HepG2 (cell line): ENCODE measurements around the gene USP34. TPM values are rescaled to one million over a fixed set of nuclear protein-coding genes. Genes with fewer than 3 reads are reported as not detected.
A peak's percentile ranks its signal among the peaks of the same experiment; 100 is the strongest.

Source experiments
- CHD2 ChIP-seq: IDR thresholded peaks from 2 replicates; pipeline ENCODE4 v1.6.1; 2011; ENCODE audit warnings: low read depth, low read length, improper control_type of control experiment
- DNMT3B ChIP-seq: conservative IDR thresholded peaks from 2 replicates; pipeline ENCODE4 v1.6.1; 2016; ENCODE audit warnings: missing biosample characterization, control low read depth
- ERF ChIP-seq: IDR thresholded peaks from 2 replicates; pipeline ENCODE4 v1.6.1; 2018; ENCODE audit warnings: missing biosample characterization, missing genetic modification reagents
- MED1 ChIP-seq: sonication (generic); formaldehyde crosslinking; IDR thresholded peaks from 2 replicates; pipeline ENCODE4 v1.4.0; 2020; ENCODE audit warnings: missing genetic modification reagents
- NAIF1 ChIP-seq: sonication (generic); formaldehyde crosslinking; IDR thresholded peaks from 2 replicates; pipeline ENCODE4 v1.5.0; 2020; ENCODE audit warnings: mild to moderate bottlenecking, missing genetic modification reagents, borderline replicate concordance
- NCOA1 ChIP-seq: sonication (generic); formaldehyde crosslinking; IDR thresholded peaks from 2 replicates; pipeline ENCODE4 v1.9.0; 2021; ENCODE audit warnings: missing genetic modification reagents
- RFX1 ChIP-seq: fragments of 450-650 bp; IDR thresholded peaks from 2 replicates; pipeline ENCODE4 v1.6.1; 2017
- SP140L ChIP-seq: sonication (generic); formaldehyde crosslinking; IDR thresholded peaks from 2 replicates; pipeline ENCODE4 v1.4.0; 2020; ENCODE audit warnings: missing genetic modification reagents, borderline replicate concordance
- TARDBP ChIP-seq: sonication (generic); formaldehyde crosslinking; IDR thresholded peaks from 2 replicates; pipeline ENCODE4 v1.8.0; 2022; ENCODE audit warnings: mild to moderate bottlenecking, missing genetic modification reagents
- TOPORS ChIP-seq: sonication (generic); formaldehyde crosslinking; IDR thresholded peaks from 2 replicates; pipeline ENCODE4 v1.8.0; 2023; ENCODE audit warnings: mild to moderate bottlenecking, missing genetic modification reagents
- U2AF1 ChIP-seq: fragments of 200-400 bp; formaldehyde crosslinking; optimal IDR thresholded peaks from 2 replicates; pipeline ENCODE3; 2017; ENCODE audit warnings: mild to moderate bottlenecking, low read depth, low read length
- ZIK1 ChIP-seq: sonication (generic); formaldehyde crosslinking; IDR thresholded peaks from 2 replicates; pipeline ENCODE4 v1.5.0; 2020; ENCODE audit warnings: mild to moderate bottlenecking, low read depth, missing genetic modification reagents, borderline replicate concordance
- ZNF230 ChIP-seq: sonication (generic); formaldehyde crosslinking; IDR thresholded peaks from 2 replicates; pipeline ENCODE4 v1.4.0; 2020; ENCODE audit warnings: mild to moderate bottlenecking, missing genetic modification reagents
- ZNF264 ChIP-seq: sonication (generic); formaldehyde crosslinking; IDR thresholded peaks from 2 replicates; pipeline ENCODE4 v1.4.0; 2020; ENCODE audit warnings: missing genetic modification reagents
- ZNF589 ChIP-seq: sonication (generic); formaldehyde crosslinking; conservative IDR thresholded peaks from 2 replicates; pipeline ENCODE4 v1.8.0; 2022; ENCODE audit warnings: mild to moderate bottlenecking, moderate library complexity, missing genetic modification reagents
- polyA plus RNA-seq, 8 experiments: library from polyadenylated mRNA; depleted of rRNA in 3 of 8; stranded (reverse) in 7 of 8; unstranded in 1 of 8; fragments of >200 nt; fragmentation: Illumina TruSeq in 4 of 8; extraction: Trizol in 4 of 8; gene quantifications; 2 replicates each; pipeline versions ENCODE4 v1.2.1 to v1.2.3, GENCODE V29; 2011 to 2016; ENCODE audit warnings: low read depth in 4 of 8, missing spikeins in 1 of 8, mixed read lengths in 1 of 8; ENCODE audit not compliant: insufficient read depth in 1 of 8
- total RNA-seq, 5 experiments: library from RNA; depleted of rRNA; stranded (reverse); fragments of >200 nt; fragmentation: Illumina TruSeq; extraction: Trizol; gene quantifications; 2 replicates each; pipeline ENCODE4 v1.2.3, GENCODE V29; 2016; ENCODE audit warnings: low read depth in 1 of 5
- TF ChIP-seq, protein P1 (sequence below): IDR thresholded peaks from 2 replicates; pipeline ENCODE4 v1.6.1; 2016; ENCODE audit warnings: missing biosample characterization, missing genetic modification reagents, low read depth
- TF ChIP-seq, protein P2 (sequence below): sonication (generic); formaldehyde crosslinking; IDR thresholded peaks from 2 replicates; pipeline ENCODE4 v1.5.0; 2020; ENCODE audit warnings: missing genetic modification reagents
- TF ChIP-seq, protein P3 (sequence below): sonication (generic); formaldehyde crosslinking; IDR thresholded peaks from 2 replicates; pipeline ENCODE4 v1.4.0; 2020; ENCODE audit warnings: mild to moderate bottlenecking, missing genetic modification reagents
- TF ChIP-seq, protein P4 (sequence below): sonication (generic); formaldehyde crosslinking; IDR thresholded peaks from 2 replicates; pipeline ENCODE4 v1.4.0; 2020; ENCODE audit warnings: mild to moderate bottlenecking, low read depth, missing genetic modification reagents
- TF ChIP-seq, protein P5 (sequence below): sonication (generic); formaldehyde crosslinking; IDR thresholded peaks from 2 replicates; pipeline ENCODE4 v1.5.0; 2020; ENCODE audit warnings: missing genetic modification reagents
- TF ChIP-seq, protein P6 (sequence below): sonication (generic); formaldehyde crosslinking; IDR thresholded peaks from 2 replicates; pipeline ENCODE4 v1.5.1; 2020; ENCODE audit warnings: missing genetic modification reagents, mild to moderate bottlenecking, borderline replicate concordance

Gene USP34
- total and polyA plus RNA-seq, 2 of the 13 experiments (the other 11 are each of a cell fraction or from before 2014, with no cell fraction given): 99.2 to 100 TPM

DNA sequence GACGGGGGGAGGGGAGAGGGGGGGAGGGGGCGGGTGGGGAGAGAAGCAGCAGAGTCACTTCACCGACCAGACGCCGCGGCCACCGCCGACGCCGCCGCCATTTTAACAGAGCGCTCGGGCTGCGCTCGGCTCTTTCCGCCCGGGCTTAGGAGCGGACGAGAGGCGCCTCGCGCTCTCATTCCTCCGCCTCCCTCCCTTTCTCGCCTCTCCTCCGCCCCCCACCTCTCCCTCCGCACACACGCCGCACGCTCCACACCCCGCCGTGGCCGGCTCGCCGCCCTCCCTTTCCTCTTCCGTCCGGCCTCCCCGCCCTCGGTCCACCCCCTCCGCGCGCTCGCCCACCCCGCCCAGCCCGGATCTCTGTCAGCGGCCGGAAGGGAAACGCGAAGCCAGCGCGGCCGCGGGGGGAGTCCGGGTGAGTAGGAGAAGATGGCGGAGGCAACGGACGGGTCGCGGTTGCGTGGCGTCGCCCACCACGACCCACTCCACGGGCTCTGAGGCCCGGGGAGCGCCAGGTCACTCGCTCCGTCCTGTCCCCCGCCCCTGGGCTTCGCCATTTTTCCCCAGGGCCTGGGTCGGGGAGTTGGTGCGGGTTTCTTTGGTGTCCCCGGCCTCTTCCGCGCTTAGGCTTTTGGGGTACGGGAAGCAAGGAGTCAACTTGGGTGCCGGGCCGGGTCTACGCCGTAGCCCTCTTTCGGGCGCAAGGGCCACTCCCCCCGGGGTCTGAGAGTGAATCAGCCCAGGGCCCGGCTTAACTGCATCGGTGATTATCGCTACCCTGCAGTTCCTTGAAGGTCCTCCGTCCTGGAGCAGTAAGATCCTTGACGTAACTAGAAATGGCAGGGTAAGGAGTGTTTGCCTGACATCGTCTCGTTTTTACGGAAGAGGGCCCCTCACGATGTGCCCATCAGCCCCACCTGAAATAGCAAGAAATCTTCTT is at the start of gene USP34 (continued):
- TF ChIP-seq RFX1 (no peak), NCOA1 (CRISPR knock-in tag) (peak; percentile 97), ZNF264 (CRISPR knock-in tag) (no peak), MED1 (peak; percentile 79), TARDBP (CRISPR knock-in tag) (peak; percentile 88), NAIF1 (CRISPR knock-in tag) (no peak; the same call in 1 of the 2 replicates), U2AF1 (peak; percentile 95), CHD2 (no peak), DNMT3B (CRISPR knock-in tag) (0 out of 2 replicates have a peak, but pooled peaks have one; percentile 44), SP140L (CRISPR knock-in tag) (no peak), TOPORS (no peak), ZIK1 (peak; percentile 92; the same call in 1 of the 2 replicates), ERF (CRISPR knock-in tag) (peak; percentile 92), ZNF589 (CRISPR knock-in tag) (peak; percentile 61), ZNF230 (CRISPR knock-in tag) (peak; percentile 36; the same call in 1 of the 2 replicates)
- TF ChIP-seq, protein P1, sequence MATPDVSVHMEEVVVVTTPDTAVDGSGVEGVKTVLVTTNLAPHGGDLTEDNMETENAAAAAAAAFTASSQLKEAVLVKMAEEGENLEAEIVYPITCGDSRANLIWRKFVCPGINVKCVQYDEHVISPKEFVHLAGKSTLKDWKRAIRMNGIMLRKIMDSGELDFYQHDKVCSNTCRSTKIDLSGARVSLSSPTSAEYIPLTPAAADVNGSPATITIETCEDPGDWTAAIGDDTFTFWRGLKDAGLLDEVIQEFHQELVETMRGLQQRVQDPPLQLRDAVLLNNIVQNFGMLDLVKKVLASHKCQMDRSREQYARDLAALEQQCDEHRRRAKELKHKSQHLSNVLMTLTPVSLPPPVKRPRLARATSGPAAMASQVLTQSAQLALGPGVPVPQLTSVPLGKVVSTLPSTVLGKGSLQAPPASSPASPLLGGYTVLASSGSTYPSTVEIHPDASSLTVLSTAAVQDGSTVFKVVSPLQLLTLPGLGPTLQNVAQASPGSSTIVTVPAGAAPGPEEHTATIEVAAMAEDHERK (CRISPR knock-in tag): 0 out of 2 replicates have a peak, but pooled peaks have one; percentile 42
- TF ChIP-seq, protein P2, sequence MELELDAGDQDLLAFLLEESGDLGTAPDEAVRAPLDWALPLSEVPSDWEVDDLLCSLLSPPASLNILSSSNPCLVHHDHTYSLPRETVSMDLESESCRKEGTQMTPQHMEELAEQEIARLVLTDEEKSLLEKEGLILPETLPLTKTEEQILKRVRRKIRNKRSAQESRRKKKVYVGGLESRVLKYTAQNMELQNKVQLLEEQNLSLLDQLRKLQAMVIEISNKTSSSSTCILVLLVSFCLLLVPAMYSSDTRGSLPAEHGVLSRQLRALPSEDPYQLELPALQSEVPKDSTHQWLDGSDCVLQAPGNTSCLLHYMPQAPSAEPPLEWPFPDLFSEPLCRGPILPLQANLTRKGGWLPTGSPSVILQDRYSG (CRISPR knock-in tag): no peak; the same call in 1 of the 2 replicates
- TF ChIP-seq, protein P3, sequence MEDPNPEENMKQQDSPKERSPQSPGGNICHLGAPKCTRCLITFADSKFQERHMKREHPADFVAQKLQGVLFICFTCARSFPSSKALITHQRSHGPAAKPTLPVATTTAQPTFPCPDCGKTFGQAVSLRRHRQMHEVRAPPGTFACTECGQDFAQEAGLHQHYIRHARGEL (CRISPR knock-in tag): no peak
- TF ChIP-seq, protein P4, sequence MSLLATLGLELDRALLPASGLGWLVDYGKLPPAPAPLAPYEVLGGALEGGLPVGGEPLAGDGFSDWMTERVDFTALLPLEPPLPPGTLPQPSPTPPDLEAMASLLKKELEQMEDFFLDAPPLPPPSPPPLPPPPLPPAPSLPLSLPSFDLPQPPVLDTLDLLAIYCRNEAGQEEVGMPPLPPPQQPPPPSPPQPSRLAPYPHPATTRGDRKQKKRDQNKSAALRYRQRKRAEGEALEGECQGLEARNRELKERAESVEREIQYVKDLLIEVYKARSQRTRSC (CRISPR knock-in tag): peak; percentile 44; the same call in 1 of the 2 replicates
- TF ChIP-seq, protein P5, sequence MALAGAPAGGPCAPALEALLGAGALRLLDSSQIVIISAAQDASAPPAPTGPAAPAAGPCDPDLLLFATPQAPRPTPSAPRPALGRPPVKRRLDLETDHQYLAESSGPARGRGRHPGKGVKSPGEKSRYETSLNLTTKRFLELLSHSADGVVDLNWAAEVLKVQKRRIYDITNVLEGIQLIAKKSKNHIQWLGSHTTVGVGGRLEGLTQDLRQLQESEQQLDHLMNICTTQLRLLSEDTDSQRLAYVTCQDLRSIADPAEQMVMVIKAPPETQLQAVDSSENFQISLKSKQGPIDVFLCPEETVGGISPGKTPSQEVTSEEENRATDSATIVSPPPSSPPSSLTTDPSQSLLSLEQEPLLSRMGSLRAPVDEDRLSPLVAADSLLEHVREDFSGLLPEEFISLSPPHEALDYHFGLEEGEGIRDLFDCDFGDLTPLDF (CRISPR knock-in tag): no peak
- TF ChIP-seq, protein P6, sequence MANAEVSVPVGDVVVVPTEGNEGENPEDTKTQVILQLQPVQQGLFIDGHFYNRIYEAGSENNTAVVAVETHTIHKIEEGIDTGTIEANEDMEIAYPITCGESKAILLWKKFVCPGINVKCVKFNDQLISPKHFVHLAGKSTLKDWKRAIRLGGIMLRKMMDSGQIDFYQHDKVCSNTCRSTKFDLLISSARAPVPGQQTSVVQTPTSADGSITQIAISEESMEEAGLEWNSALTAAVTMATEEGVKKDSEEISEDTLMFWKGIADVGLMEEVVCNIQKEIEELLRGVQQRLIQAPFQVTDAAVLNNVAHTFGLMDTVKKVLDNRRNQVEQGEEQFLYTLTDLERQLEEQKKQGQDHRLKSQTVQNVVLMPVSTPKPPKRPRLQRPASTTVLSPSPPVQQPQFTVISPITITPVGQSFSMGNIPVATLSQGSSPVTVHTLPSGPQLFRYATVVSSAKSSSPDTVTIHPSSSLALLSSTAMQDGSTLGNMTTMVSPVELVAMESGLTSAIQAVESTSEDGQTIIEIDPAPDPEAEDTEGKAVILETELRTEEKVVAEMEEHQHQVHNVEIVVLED (CRISPR knock-in tag): peak; percentile 72
